Measurements from ENCODE around the gene RANBP3. TPM values are rescaled to one million over a fixed set of nuclear protein-coding genes. Genes with fewer than 3 reads are reported as not detected.
"Not testable (repeated sequence)": the region's sequence is repeated elsewhere in the genome, so short reads cannot be mapped to it uniquely, and the experiment has no call there.

RANBP3 gene
- total RNA-seq, 1 experiment from 2014 or later: 59.5 TPM

GRCh38 chr19:6011206-6011605, 33.3 kb upstream of the RANBP3 start:
- Mint-ChIP-seq H3K4me1 (ENCODE audit: insufficient read depth, unreplicated experiment) (no peaks in the 10 kb centered on the region), H3K9me3 (ENCODE audit: unreplicated experiment) (no peaks in the 10 kb centered on the region), H3K4me3 (ENCODE audit: unreplicated experiment) (no peak overlapping the region), H3K36me3 (ENCODE audit: insufficient read depth, unreplicated experiment) (peaks cover 12% of the 10 kb centered on the region), H3K27me3 (ENCODE audit: insufficient read depth, unreplicated experiment) (no peaks in the 10 kb centered on the region), H3K27ac (ENCODE audit: low read depth, unreplicated experiment) (no peak overlapping the region)
- no peak for DNase-seq (ENCODE audit: unreplicated experiment)
- CTCF ChIA-PET: interaction anchor here (0.8 kb wide), 1 partner anchor 114 kb away, joined by 3 read pairs; no protein-coding TSS in a partner anchor
- no peak for TF ChIP-seq CTCF (IDR thresholded peaks at IDR 0.05; ENCODE audit: unreplicated experiment)
- no TSS peak for BruUV-seq (replicated peaks)
- POLR2A ChIA-PET: interaction anchor here (0.6 kb wide), 1 partner anchor 38 kb away, joined by 3 read pairs; no protein-coding TSS in a partner anchor
- intact Hi-C loops (cut with micrococcal nuclease): no loop called here

GRCh38 chr19:6010107-6010506, 32.2 kb upstream of the RANBP3 start:
- POLR2A ChIA-PET: no interaction called here
- CTCF ChIA-PET: no interaction called here
- no peaks in the 10 kb centered on the region for H3K9me3 Mint-ChIP-seq (ENCODE audit: unreplicated experiment)
- peaks cover 12% of the 10 kb centered on the region for H3K36me3 Mint-ChIP-seq (ENCODE audit: insufficient read depth, unreplicated experiment)
- intact Hi-C loops (cut with micrococcal nuclease): no loop called here
- H3K27ac Mint-ChIP-seq (ENCODE audit: low read depth, unreplicated experiment): no peak overlapping the region
- H3K4me3 Mint-ChIP-seq (ENCODE audit: unreplicated experiment): no peak overlapping the region
- H3K4me1 Mint-ChIP-seq (ENCODE audit: insufficient read depth, unreplicated experiment): no peaks in the 10 kb centered on the region
- DNase-seq (ENCODE audit: unreplicated experiment): no peak
- no peaks in the 10 kb centered on the region for H3K27me3 Mint-ChIP-seq (ENCODE audit: insufficient read depth, unreplicated experiment)
- BruUV-seq (replicated peaks): no TSS peak
- no peak for TF ChIP-seq CTCF (IDR thresholded peaks at IDR 0.05; ENCODE audit: unreplicated experiment)

GRCh38 chr19:6007866-6008265, 29.9 kb upstream of the RANBP3 start:
- ChIA-PET POLR2A (no interaction called here), CTCF (no interaction called here)
- no peak for DNase-seq (ENCODE audit: unreplicated experiment)
- no TSS peak for BruUV-seq (replicated peaks)
- no peaks in the 10 kb centered on the region for H3K4me1 Mint-ChIP-seq (ENCODE audit: insufficient read depth, unreplicated experiment)
- TF ChIP-seq CTCF (IDR thresholded peaks at IDR 0.05; ENCODE audit: unreplicated experiment): no peak
- H3K36me3 Mint-ChIP-seq (ENCODE audit: insufficient read depth, unreplicated experiment): peaks cover 12% of the 10 kb centered on the region
- no peak overlapping the region for H3K4me3 Mint-ChIP-seq (ENCODE audit: unreplicated experiment)
- H3K27ac Mint-ChIP-seq (ENCODE audit: low read depth, unreplicated experiment): no peak overlapping the region
- H3K9me3 Mint-ChIP-seq (ENCODE audit: unreplicated experiment): no peaks in the 10 kb centered on the region
- no peaks in the 10 kb centered on the region for H3K27me3 Mint-ChIP-seq (ENCODE audit: insufficient read depth, unreplicated experiment)
- intact Hi-C loops (cut with micrococcal nuclease): no loop called here

- Mint-ChIP-seq H3K36me3 (ENCODE audit: insufficient read depth, unreplicated experiment) (peaks cover 12% of the 10 kb centered on the region), H3K4me1 (ENCODE audit: insufficient read depth, unreplicated experiment) (no peaks in the 10 kb centered on the region), H3K27ac (ENCODE audit: low read depth, unreplicated experiment) (no peak overlapping the region), H3K4me3 (ENCODE audit: unreplicated experiment) (no peak overlapping the region), H3K27me3 (ENCODE audit: insufficient read depth, unreplicated experiment) (no peaks in the 10 kb centered on the region), H3K9me3 (ENCODE audit: unreplicated experiment) (no peaks in the 10 kb centered on the region)
- CTCF ChIA-PET: interaction anchor here (1.0 to 1.8 kb wide), 2 partner anchors 15 to 20 kb away, joined by 3 to 5 read pairs; no protein-coding TSS in a partner anchor
- POLR2A ChIA-PET: no interaction called here
- TF ChIP-seq CTCF (IDR thresholded peaks at IDR 0.05; ENCODE audit: unreplicated experiment): no peak
- intact Hi-C loops (cut with micrococcal nuclease): no loop called here
- DNase-seq (ENCODE audit: unreplicated experiment): no peak
- no TSS peak for BruUV-seq (replicated peaks)
Measured at GRCh38 chr19:6006896-6007295, 29.0 kb upstream of the RANBP3 start.

GRCh38 chr19:6006070-6006446, 28.1 kb upstream of the RANBP3 start:
- H3K9me3 Mint-ChIP-seq (ENCODE audit: unreplicated experiment); POLR2A ChIA-PET; H3K4me1 Mint-ChIP-seq (ENCODE audit: insufficient read depth, unreplicated experiment); DNase-seq (ENCODE audit: unreplicated experiment); H3K27ac Mint-ChIP-seq (ENCODE audit: low read depth, unreplicated experiment); BruUV-seq (replicated peaks); H3K27me3 Mint-ChIP-seq (ENCODE audit: insufficient read depth, unreplicated experiment); intact Hi-C loops (cut with micrococcal nuclease); H3K4me3 Mint-ChIP-seq (ENCODE audit: unreplicated experiment): not testable (repeated sequence)
- H3K36me3 Mint-ChIP-seq (ENCODE audit: insufficient read depth, unreplicated experiment): peaks cover 12% of the 10 kb centered on the region
- CTCF ChIA-PET: interaction anchor here (1.6 to 1.8 kb wide), 2 partner anchors 10 to 16 kb away, joined by 4 to 5 read pairs; no protein-coding TSS in a partner anchor

Measured in MCF 10A (cell line).